GM23338 (cell line): ENCODE measurements around the gene DMD. TPM values are rescaled to one million over a fixed set of nuclear protein-coding genes. Genes with fewer than 3 reads are reported as not detected.

Source experiments
- ATAC-seq: fragments of 200-7000 bp; cut with Tn5 transposase; 3 replicates; pipeline ENCODE4 v1.9.1; 2020
- DNase-seq: peaks from one replicate; pipeline ENCODE4 v3.0.0-alpha.2; 2015; ENCODE audit warnings: low spot score
- H2AFZ ChIP-seq: fragments of 200-600 bp; sonication (generic); 2 replicates; pipeline ENCODE4 v1.8.0; 2016; ENCODE audit warnings: antibody characterized with exemption, mild to moderate bottlenecking, moderate library complexity
- H3F3A ChIP-seq: fragments of 200-600 bp; sonication (generic); replicated peaks from 2 replicates; pipeline ENCODE4 v1.8.0; 2017; ENCODE audit warnings: antibody characterized with exemption, mixed run types, low read depth
- H3K27ac ChIP-seq: fragments of 200-600 bp; sonication (generic); 2 replicates; pipeline ENCODE4 v1.6.1; 2016; ENCODE audit warnings: low read depth
- H3K27me3 ChIP-seq: fragments of 200-600 bp; sonication (generic); 2 replicates; pipeline ENCODE4 v1.8.0; 2016; ENCODE audit warnings: mild to moderate bottlenecking, mixed run types, moderate library complexity; ENCODE audit not compliant: insufficient read depth
- H3K36me3 ChIP-seq: fragments of 200-600 bp; sonication (generic); 2 replicates; pipeline ENCODE4 v1.8.0; 2016; ENCODE audit warnings: mild to moderate bottlenecking; ENCODE audit not compliant: insufficient read depth
- H3K4me1 ChIP-seq: fragments of 200-600 bp; sonication (generic); 2 replicates; pipeline ENCODE4 v1.8.0; 2016; ENCODE audit warnings: mild to moderate bottlenecking, moderate library complexity; ENCODE audit not compliant: insufficient read depth
- H3K4me2 ChIP-seq: fragments of 200-600 bp; sonication (generic); 2 replicates; pipeline ENCODE4 v1.7.1; 2017; ENCODE audit warnings: mixed run types
- H3K4me3 ChIP-seq: fragments of 200-600 bp; sonication (generic); 2 replicates; pipeline ENCODE4 v1.6.1; 2016; ENCODE audit warnings: mixed run types
- H3K79me2 ChIP-seq: fragments of 200-600 bp; sonication (generic); replicated peaks from 2 replicates; pipeline ENCODE4 v1.8.0; 2017; ENCODE audit warnings: mild to moderate bottlenecking; ENCODE audit not compliant: insufficient read depth
- H3K9me2 ChIP-seq: fragments of 200-600 bp; sonication (generic); 2 replicates; pipeline ENCODE4 v1.8.0; 2017; ENCODE audit not compliant: insufficient read depth
- H4K20me1 ChIP-seq: fragments of 200-600 bp; sonication (generic); replicated peaks from 2 replicates; pipeline ENCODE4 v1.8.0; 2017; ENCODE audit warnings: mild to moderate bottlenecking; ENCODE audit not compliant: insufficient read depth
- H3K27ac Mint-ChIP-seq: 2 replicates; pipeline ENCODE4 v1.8.0; 2020; ENCODE audit warnings: inconsistent platforms, mild to moderate bottlenecking, moderate library complexity, mixed read lengths
- H3K27me3 Mint-ChIP-seq: 3 replicates; pipeline ENCODE4 v1.8.0; 2022; ENCODE audit warnings: low read depth, mild to moderate bottlenecking, moderate library complexity, mixed read lengths, inconsistent platforms; ENCODE audit not compliant: insufficient read depth, poor library complexity
- H3K36me3 Mint-ChIP-seq: 3 replicates; pipeline ENCODE4 v1.8.0; 2021; ENCODE audit warnings: low read depth, mild to moderate bottlenecking, inconsistent platforms, moderate library complexity, mixed read lengths
- H3K4me1 Mint-ChIP-seq: 3 replicates; pipeline ENCODE4 v1.8.0; 2020; ENCODE audit warnings: mild to moderate bottlenecking, inconsistent platforms, mixed read lengths
- H3K4me3 Mint-ChIP-seq: 3 replicates; pipeline ENCODE4 v1.8.0; 2021; ENCODE audit warnings: moderate library complexity, mild to moderate bottlenecking, inconsistent platforms, mixed read lengths
- H3K9me3 Mint-ChIP-seq: 3 replicates; pipeline ENCODE4 v1.8.0; 2020; ENCODE audit warnings: moderate library complexity, mild to moderate bottlenecking, inconsistent platforms, mixed read lengths
- CREB1 ChIP-seq: fragments of 250-450 bp; sonication (Bioruptor Pico); IDR thresholded peaks from 2 replicates; pipeline ENCODE4 v1.5.0; 2020; ENCODE audit warnings: low read depth, mild to moderate bottlenecking, moderate library complexity
- CTCF ChIP-seq, 2 experiments: fragments of 200-600 bp in 1 of 2; sonication (generic) in 1 of 2; conservative IDR thresholded peaks; 2 replicates each; pipeline versions ENCODE4 v1.5.1 to v1.6.1; 2016 to 2017; ENCODE audit warnings: antibody characterized with exemption in 2 of 2, low read depth in 2 of 2, mild to moderate bottlenecking in 2 of 2, moderate library complexity in 1 of 2
- ETS1 ChIP-seq: IDR thresholded peaks from 2 replicates; pipeline ENCODE4 v1.6.1; 2016; ENCODE audit warnings: antibody characterized with exemption
- EZH2 ChIP-seq: fragments of 200-600 bp; sonication (generic); IDR thresholded peaks from one replicate; pipeline ENCODE4 v1.8.0; 2017; ENCODE audit warnings: antibody characterized with exemption, mild to moderate bottlenecking, low read depth; ENCODE audit not compliant: unreplicated experiment
- EZH2phosphoT487 ChIP-seq: fragments of 200-600 bp; sonication (generic); IDR thresholded peaks from one replicate; pipeline ENCODE4 v1.8.1; 2018; ENCODE audit warnings: antibody characterized with exemption; ENCODE audit not compliant: unreplicated experiment
- JUNB ChIP-seq: IDR thresholded peaks from one replicate; pipeline ENCODE4 v1.6.1; 2016; ENCODE audit warnings: antibody characterized with exemption; ENCODE audit not compliant: unreplicated experiment
- NANOG ChIP-seq: IDR thresholded peaks from 2 replicates; pipeline ENCODE4 v1.6.1; 2016; ENCODE audit warnings: antibody characterized with exemption, borderline replicate concordance
- POLR2AphosphoS5 ChIP-seq: IDR thresholded peaks from 2 replicates; pipeline ENCODE4 v1.6.1; 2016; ENCODE audit warnings: antibody characterized with exemption, low read depth
- STAT1 ChIP-seq: IDR thresholded peaks from one replicate; pipeline ENCODE4 v1.6.1; 2016; ENCODE audit warnings: antibody characterized with exemption; ENCODE audit not compliant: unreplicated experiment
- ZNF114 ChIP-seq: fragments of 250-450 bp; sonication (Bioruptor Pico); IDR thresholded peaks from 2 replicates; pipeline ENCODE4 v1.5.0; 2020; ENCODE audit warnings: mild to moderate bottlenecking, moderate library complexity
- ZNF331 ChIP-seq: fragments of 250-450 bp; sonication (Bioruptor Pico); IDR thresholded peaks from 2 replicates; pipeline ENCODE4 v1.5.0; 2020; ENCODE audit warnings: low read depth, mild to moderate bottlenecking, moderate library complexity
- polyA plus RNA-seq: library from polyadenylated mRNA; unstranded; fragments of >200 nt; fragmentation: Nextera tagmentation; extraction: Ambion mirVana; gene quantifications from 2 replicates; pipeline ENCODE4 v1.2.1, GENCODE V29; 2016
- total RNA-seq: library from RNA; depleted of rRNA; stranded (reverse); fragments of >200 nt; shearing (Covaris generic); gene quantifications from 2 replicates; pipeline ENCODE4 v1.2.3, GENCODE V29; 2014
- TF ChIP-seq, protein P1 (sequence below): fragments of 250-450 bp; sonication (Bioruptor Pico); IDR thresholded peaks from 2 replicates; pipeline ENCODE4 v1.5.0; 2020; ENCODE audit warnings: mild to moderate bottlenecking, moderate library complexity

DMD gene
- total and polyA plus RNA-seq, 2 experiments from 2014 or later = 4.5 to 7.6 TPM

GRCh38 chrX:31115398-31115797 is 2096.0 kb downstream of the DMD start:
- Histone ChIP-seq H2AFZ (no peak overlapping the region), H3K4me1 (no peaks in the 10 kb centered on the region), H3K79me2 (no peaks in the 10 kb centered on the region), H4K20me1 (no peaks in the 10 kb centered on the region), H3K4me2 (no peak overlapping the region), H3K9me2 (no peaks in the 10 kb centered on the region), H3F3A (no peaks in the 10 kb centered on the region), H3K4me3 (no peak overlapping the region), H3K27ac (no peak overlapping the region), H3K27me3 (no peaks in the 10 kb centered on the region), H3K36me3 (no peaks in the 10 kb centered on the region)
- Mint-ChIP-seq H3K4me1 (no peaks in the 10 kb centered on the region), H3K27ac (no peak overlapping the region), H3K36me3 (no peaks in the 10 kb centered on the region), H3K9me3 (no peaks in the 10 kb centered on the region), H3K27me3 (no peaks in the 10 kb centered on the region), H3K4me3 (no peak overlapping the region)
- TF ChIP-seq STAT1 (no peak), EZH2phosphoT487 (no peak), POLR2AphosphoS5 (no peak), ZNF114 (CRISPR knock-in tag) (no peak), NANOG (no peak), ZNF331 (CRISPR knock-in tag) (no peak), JUNB (no peak), CTCF (conservative IDR thresholded peaks at IDR 0.05; ENCODE audit: low read depth in 2 of 2) (no peak), ETS1 (no peak), EZH2 (no peak), CREB1 (CRISPR knock-in tag) (no peak)
- ATAC-seq = no peak
- no peak for DNase-seq

GRCh38 chrX:31114858-31115257 is 2096.5 kb downstream of the DMD start:
- Mint-ChIP-seq H3K36me3 (no peaks in the 10 kb centered on the region), H3K4me3 (no peak overlapping the region), H3K27ac (no peak overlapping the region), H3K4me1 (no peaks in the 10 kb centered on the region), H3K9me3 (no peaks in the 10 kb centered on the region), H3K27me3 (no peaks in the 10 kb centered on the region)
- Histone ChIP-seq H3K79me2 (no peaks in the 10 kb centered on the region), H3K27me3 (no peaks in the 10 kb centered on the region), H2AFZ (no peak overlapping the region), H3K36me3 (no peaks in the 10 kb centered on the region), H3K4me2 (no peak overlapping the region), H4K20me1 (no peaks in the 10 kb centered on the region), H3F3A (no peaks in the 10 kb centered on the region), H3K4me3 (no peak overlapping the region), H3K9me2 (no peaks in the 10 kb centered on the region), H3K27ac (no peak overlapping the region), H3K4me1 (no peaks in the 10 kb centered on the region)
- ATAC-seq (no peak), DNase-seq (no peak)
- TF ChIP-seq, protein P1, sequence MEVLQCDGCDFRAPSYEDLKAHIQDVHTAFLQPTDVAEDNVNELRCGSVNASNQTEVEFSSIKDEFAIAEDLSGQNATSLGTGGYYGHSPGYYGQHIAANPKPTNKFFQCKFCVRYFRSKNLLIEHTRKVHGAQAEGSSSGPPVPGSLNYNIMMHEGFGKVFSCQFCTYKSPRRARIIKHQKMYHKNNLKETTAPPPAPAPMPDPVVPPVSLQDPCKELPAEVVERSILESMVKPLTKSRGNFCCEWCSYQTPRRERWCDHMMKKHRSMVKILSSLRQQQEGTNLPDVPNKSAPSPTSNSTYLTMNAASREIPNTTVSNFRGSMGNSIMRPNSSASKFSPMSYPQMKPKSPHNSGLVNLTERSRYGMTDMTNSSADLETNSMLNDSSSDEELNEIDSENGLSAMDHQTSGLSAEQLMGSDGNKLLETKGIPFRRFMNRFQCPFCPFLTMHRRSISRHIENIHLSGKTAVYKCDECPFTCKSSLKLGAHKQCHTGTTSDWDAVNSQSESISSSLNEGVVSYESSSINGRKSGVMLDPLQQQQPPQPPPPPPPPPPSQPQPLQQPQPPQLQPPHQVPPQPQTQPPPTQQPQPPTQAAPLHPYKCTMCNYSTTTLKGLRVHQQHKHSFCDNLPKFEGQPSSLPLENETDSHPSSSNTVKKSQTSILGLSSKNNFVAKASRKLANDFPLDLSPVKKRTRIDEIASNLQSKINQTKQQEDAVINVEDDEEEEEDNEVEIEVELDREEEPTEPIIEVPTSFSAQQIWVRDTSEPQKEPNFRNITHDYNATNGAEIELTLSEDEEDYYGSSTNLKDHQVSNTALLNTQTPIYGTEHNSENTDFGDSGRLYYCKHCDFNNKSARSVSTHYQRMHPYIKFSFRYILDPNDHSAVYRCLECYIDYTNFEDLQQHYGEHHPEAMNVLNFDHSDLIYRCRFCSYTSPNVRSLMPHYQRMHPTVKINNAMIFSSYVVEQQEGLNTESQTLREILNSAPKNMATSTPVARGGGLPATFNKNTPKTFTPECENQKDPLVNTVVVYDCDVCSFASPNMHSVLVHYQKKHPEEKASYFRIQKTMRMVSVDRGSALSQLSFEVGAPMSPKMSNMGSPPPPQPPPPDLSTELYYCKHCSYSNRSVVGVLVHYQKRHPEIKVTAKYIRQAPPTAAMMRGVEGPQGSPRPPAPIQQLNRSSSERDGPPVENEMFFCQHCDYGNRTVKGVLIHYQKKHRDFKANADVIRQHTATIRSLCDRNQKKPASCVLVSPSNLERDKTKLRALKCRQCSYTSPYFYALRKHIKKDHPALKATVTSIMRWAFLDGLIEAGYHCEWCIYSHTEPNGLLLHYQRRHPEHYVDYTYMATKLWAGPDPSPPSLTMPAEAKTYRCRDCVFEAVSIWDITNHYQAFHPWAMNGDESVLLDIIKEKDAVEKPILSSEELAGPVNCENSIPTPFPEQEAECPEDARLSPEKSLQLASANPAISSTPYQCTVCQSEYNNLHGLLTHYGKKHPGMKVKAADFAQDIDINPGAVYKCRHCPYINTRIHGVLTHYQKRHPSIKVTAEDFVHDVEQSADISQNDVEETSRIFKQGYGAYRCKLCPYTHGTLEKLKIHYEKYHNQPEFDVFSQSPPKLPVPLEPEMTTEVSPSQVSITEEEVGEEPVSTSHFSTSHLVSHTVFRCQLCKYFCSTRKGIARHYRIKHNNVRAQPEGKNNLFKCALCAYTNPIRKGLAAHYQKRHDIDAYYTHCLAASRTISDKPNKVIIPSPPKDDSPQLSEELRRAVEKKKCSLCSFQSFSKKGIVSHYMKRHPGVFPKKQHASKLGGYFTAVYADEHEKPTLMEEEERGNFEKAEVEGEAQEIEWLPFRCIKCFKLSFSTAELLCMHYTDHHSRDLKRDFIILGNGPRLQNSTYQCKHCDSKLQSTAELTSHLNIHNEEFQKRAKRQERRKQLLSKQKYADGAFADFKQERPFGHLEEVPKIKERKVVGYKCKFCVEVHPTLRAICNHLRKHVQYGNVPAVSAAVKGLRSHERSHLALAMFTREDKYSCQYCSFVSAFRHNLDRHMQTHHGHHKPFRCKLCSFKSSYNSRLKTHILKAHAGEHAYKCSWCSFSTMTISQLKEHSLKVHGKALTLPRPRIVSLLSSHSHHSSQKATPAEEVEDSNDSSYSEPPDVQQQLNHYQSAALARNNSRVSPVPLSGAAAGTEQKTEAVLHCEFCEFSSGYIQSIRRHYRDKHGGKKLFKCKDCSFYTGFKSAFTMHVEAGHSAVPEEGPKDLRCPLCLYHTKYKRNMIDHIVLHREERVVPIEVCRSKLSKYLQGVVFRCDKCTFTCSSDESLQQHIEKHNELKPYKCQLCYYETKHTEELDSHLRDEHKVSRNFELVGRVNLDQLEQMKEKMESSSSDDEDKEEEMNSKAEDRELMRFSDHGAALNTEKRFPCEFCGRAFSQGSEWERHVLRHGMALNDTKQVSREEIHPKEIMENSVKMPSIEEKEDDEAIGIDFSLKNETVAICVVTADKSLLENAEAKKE (CRISPR knock-in tag) = no peak
- TF ChIP-seq ZNF331 (CRISPR knock-in tag) (no peak), ETS1 (no peak), NANOG (no peak), ZNF114 (CRISPR knock-in tag) (no peak), POLR2AphosphoS5 (no peak)
